Spinal cord (tissue), 10 donors: ENCODE data around the gene NDC80. TPM values are rescaled to one million over a fixed set of nuclear protein-coding genes. Genes with fewer than 3 reads are reported as not detected.

Experiments
- DNase-seq, 6 donors: peaks; one replicate each; pipeline versions ENCODE4 v3.0.0 to v3.0.0-alpha.2; 2013 to 2015; ENCODE audit warnings: low spot score in 6 of 6, low read depth in 4 of 6
- H3K27ac ChIP-seq: one replicate; pipeline ENCODE4 v1.5.1; 2013; ENCODE audit warnings: low read depth, low read length, control low read depth
- H3K27me3 ChIP-seq: one replicate; pipeline ENCODE4 v1.6.1; 2013; ENCODE audit warnings: low read length; ENCODE audit not compliant: control insufficient read depth, insufficient read depth
- H3K36me3 ChIP-seq: one replicate; pipeline ENCODE4 v1.6.1; 2013; ENCODE audit warnings: low read length; ENCODE audit not compliant: control insufficient read depth, insufficient read depth
- H3K4me1 ChIP-seq: one replicate; pipeline ENCODE4 v1.6.1; 2013; ENCODE audit warnings: low read length; ENCODE audit not compliant: control insufficient read depth, insufficient read depth
- H3K4me3 ChIP-seq: one replicate; pipeline ENCODE4 v1.5.1; 2013; ENCODE audit warnings: low read depth, low read length, control low read depth
- H3K9me3 ChIP-seq: one replicate; pipeline ENCODE4 v1.6.1; 2013; ENCODE audit warnings: low read length; ENCODE audit not compliant: control insufficient read depth, insufficient read depth
- WGBS: methylation state at CpG from one replicate; pipeline ENCODE4 v1.1.5; 2013; ENCODE audit warnings: missing lambda C conversion rate; ENCODE audit not compliant: insufficient coverage; 5-methylcytosine and 5-hydroxymethylcytosine counted together
- polyA plus RNA-seq, 2 donors: library from polyadenylated mRNA; unstranded; fragments of 120-200 nt; gene quantifications; one replicate each; pipeline ENCODE4 v1.2.1, GENCODE V29; 2013; ENCODE audit not compliant: insufficient read length in 2 of 2
- total RNA-seq, 2 donors: library from RNA; depleted of rRNA in 1 of 2; stranded (reverse); fragments of 120-200 nt in 1 of 2; fragments of >200 nt in 1 of 2; gene quantifications; one replicate each; pipeline versions ENCODE4 v1.2.3 to v1.2.4, GENCODE V29; 2013 to 2014
- donor health status: healthy.

The NDC80 gene
- total and polyA plus RNA-seq, 4 donors: 11.5 to 14.9 (median 13.3) TPM

GRCh38 chr18:2641638-2642037, 70.3 kb downstream of the NDC80 start:
- no peaks in the 10 kb centered on the region for H3K27me3 ChIP-seq
- no peak overlapping the region for H3K4me3 ChIP-seq
- 83% methylated on average over 1 of the region's 2 CpGs for WGBS
- H3K9me3 ChIP-seq: no peaks in the 10 kb centered on the region
- DNase-seq: peak in 1 of 6 donors; percentile 50
- H3K36me3 ChIP-seq: no peaks in the 10 kb centered on the region
- no peaks in the 10 kb centered on the region for H3K4me1 ChIP-seq
- no peak overlapping the region for H3K27ac ChIP-seq

- no peaks in the 10 kb centered on the region for H3K9me3 ChIP-seq
- H3K27me3 ChIP-seq: no peaks in the 10 kb centered on the region
- no peaks in the 10 kb centered on the region for H3K4me1 ChIP-seq
- DNase-seq: no peak
- no CpG with 5 or more reads among the region's 1 CpG for WGBS
- H3K4me3 ChIP-seq: no peak overlapping the region
- H3K27ac ChIP-seq: no peak overlapping the region
- H3K36me3 ChIP-seq: no peaks in the 10 kb centered on the region
These were observed 71.4 kb downstream of the NDC80 start for GRCh38 chr18:2642771-2643170.

GRCh38 chr18:2644535-2644934, 73.2 kb downstream of the NDC80 start:
- no peaks in the 10 kb centered on the region for H3K36me3 ChIP-seq
- H3K9me3 ChIP-seq: no peaks in the 10 kb centered on the region
- H3K27me3 ChIP-seq: no peaks in the 10 kb centered on the region
- H3K4me3 ChIP-seq: no peak overlapping the region
- no peak overlapping the region for H3K27ac ChIP-seq
- DNase-seq: peak in 1 of 6 donors; percentile 28
- no peaks in the 10 kb centered on the region for H3K4me1 ChIP-seq
- no CpG with 5 or more reads among the region's 1 CpG for whole genome bisulfite sequencing

- Histone ChIP-seq H3K4me1 (peaks cover 7% of the 10 kb centered on the region), H3K4me3 (no peak overlapping the region), H3K9me3 (no peaks in the 10 kb centered on the region), H3K27ac (no peak overlapping the region), H3K36me3 (no peaks in the 10 kb centered on the region), H3K27me3 (no peaks in the 10 kb centered on the region)
- no peak for DNase-seq
- no CpG with 5 or more reads among the region's 1 CpG for WGBS
These were observed 80.6 kb downstream of the NDC80 start for GRCh38 chr18:2651981-2652380.

DNA sequence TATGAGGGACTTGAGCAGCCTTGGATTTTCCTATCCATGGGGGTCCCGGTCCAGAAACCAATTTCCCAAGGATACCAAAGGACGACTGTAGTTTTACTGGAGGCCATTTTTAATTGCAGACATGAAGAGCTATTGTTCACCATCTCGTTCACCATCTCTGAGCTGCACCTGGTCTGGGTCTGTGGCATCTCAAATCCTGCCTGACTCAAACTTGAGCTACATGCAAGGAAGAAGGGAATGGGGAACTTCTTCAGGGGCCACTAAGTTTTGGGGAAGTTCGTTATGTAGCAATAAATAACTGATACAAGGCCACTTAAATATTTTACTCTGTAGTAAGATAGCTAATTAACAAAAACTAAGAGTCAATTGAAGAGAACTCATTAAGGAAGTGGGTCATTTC, 82.1 kb downstream of the NDC80 start:
- Histone ChIP-seq H3K4me3 (no peak overlapping the region), H3K27ac (no peak overlapping the region), H3K27me3 (no peaks in the 10 kb centered on the region), H3K36me3 (no peaks in the 10 kb centered on the region), H3K4me1 (peaks cover 11% of the 10 kb centered on the region), H3K9me3 (no peaks in the 10 kb centered on the region)
- DNase-seq: no peak
- 50% methylated on average over 2 of the region's 4 CpGs for WGBS

GRCh38 chr18:2654169-2654927, 83.0 kb downstream of the NDC80 start:
- WGBS: 28% methylated on average over 6 of the region's 13 CpGs
- peak in 1 of 6 donors; percentile 22 for DNase-seq
- H3K4me3 ChIP-seq: peak overlapping the region; percentile 91
- H3K36me3 ChIP-seq: no peaks in the 10 kb centered on the region
- peak overlapping the region; percentile 94 for H3K27ac ChIP-seq
- H3K4me1 ChIP-seq: peaks cover 11% of the 10 kb centered on the region
- no peaks in the 10 kb centered on the region for H3K27me3 ChIP-seq
- H3K9me3 ChIP-seq: no peaks in the 10 kb centered on the region

DNA sequence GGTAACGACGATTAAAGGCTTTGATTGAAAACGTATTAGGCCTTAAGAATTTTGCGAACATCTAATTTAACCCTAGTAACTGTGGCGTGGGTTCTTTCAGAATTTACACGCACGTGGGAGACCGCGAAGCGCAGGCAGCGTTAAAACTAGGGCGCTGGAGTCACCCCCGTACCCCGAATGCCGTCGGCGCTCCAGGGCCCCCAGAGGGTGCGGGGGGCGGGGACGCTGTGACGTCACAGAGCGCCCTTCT, 83.5 kb downstream of the NDC80 start:
- 0% methylated on average over 21 of the region's 22 CpGs for WGBS
- peak in 3 of 6 donors; percentile 22 to 90 (median 53) for DNase-seq
- Histone ChIP-seq H3K4me1 (peaks cover 11% of the 10 kb centered on the region), H3K27ac (peak overlapping the region; percentile 94), H3K9me3 (no peaks in the 10 kb centered on the region), H3K36me3 (no peaks in the 10 kb centered on the region), H3K4me3 (peak overlapping the region; percentile 91), H3K27me3 (no peaks in the 10 kb centered on the region)

DNA sequence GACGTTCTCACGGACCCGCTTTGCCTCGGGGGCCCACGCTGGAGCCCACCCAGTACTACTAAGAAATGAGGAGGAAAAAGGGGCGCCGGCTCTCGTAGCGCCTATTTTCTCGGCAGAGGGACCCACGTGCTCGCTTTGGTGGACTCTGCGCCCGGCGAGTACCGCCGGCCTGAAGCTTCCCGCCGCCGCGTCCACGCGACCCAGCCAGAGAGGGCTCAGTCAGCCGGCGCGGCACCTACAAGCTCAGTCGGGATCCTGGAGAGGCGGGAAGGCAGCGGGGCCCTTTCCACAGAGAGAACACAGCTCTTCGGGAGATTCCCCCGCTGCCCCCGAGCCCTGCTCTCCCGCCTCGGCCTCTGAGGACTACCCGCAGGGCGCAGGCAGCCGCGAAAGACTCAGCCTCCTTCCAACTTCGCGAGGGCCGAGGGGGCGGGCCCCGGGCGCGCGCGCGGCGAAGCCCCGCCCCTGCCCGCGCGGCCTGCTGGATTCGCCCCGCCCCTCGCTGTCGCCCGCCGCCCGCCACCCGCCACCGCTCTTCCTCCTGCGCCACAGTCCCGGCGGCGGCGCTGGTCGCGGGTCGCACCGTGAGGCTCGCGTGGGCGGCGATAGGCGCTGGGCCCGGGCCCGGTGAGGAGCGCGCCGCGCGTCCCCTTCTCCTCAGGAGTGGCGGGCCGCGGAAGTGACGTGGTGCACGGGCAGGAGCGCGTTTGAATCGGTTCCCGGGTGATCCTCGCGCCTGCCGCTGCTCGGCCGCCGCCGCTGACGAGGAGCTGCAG, 84.0 kb downstream of the NDC80 start, which contains the start of gene SMCHD1:
Gene SMCHD1, plus strand, starts transcription at position 549 of the 776 bp plus-strand sequence. CDS start 350 bp downstream, outside the sequence.
- no peaks in the 10 kb centered on the region for H3K9me3 ChIP-seq
- no peaks in the 10 kb centered on the region for H3K36me3 ChIP-seq
- peak within 1 kb of the TSS; percentile 94 for H3K27ac ChIP-seq
- peaks cover 11% of the 10 kb centered on the region for H3K4me1 ChIP-seq
- no peaks in the 10 kb centered on the region for H3K27me3 ChIP-seq
- WGBS: under 1% methylated on average over 100 of the region's 100 CpGs
- peak within 1 kb of the TSS; percentile 92 for H3K4me3 ChIP-seq
- peak; percentile 57 to 95 (median 72) for DNase-seq

GRCh38 chr18:2655954-2656236, 84.5 kb downstream of the NDC80 start:
- peaks cover 11% of the 10 kb centered on the region for H3K4me1 ChIP-seq
- no peak for DNase-seq
- no peaks in the 10 kb centered on the region for H3K9me3 ChIP-seq
- WGBS: 0% methylated on average over 36 of the region's 37 CpGs
- no peaks in the 10 kb centered on the region for H3K36me3 ChIP-seq
- no peaks in the 10 kb centered on the region for H3K27me3 ChIP-seq
- H3K4me3 ChIP-seq: peak overlapping the region; percentile 92
- peak overlapping the region; percentile 94 for H3K27ac ChIP-seq
